HepG2 (cell line): ENCODE data around the gene ANKEF1. TPM values are rescaled to one million over a fixed set of nuclear protein-coding genes. Genes with fewer than 3 reads are reported as not detected.

Experiments
- ARNTL ChIP-seq: sonication (generic); formaldehyde crosslinking; IDR thresholded peaks from 2 replicates; pipeline ENCODE4 v1.4.0; 2020; ENCODE audit warnings: mild to moderate bottlenecking, missing genetic modification reagents
- ELK4 ChIP-seq: sonication (generic); formaldehyde crosslinking; IDR thresholded peaks from 2 replicates; pipeline ENCODE4 v1.9.0; 2021; ENCODE audit warnings: missing genetic modification reagents, borderline replicate concordance
- FOXP1 ChIP-seq, 2 experiments: fragments of 450-650 bp in 1 of 2; IDR thresholded peaks; 2 replicates each; pipeline ENCODE4 v1.6.1; 2017 to 2018; ENCODE audit warnings: antibody characterized with exemption in 1 of 2
- HCFC1 ChIP-seq: fragments of 150-350 bp; IDR thresholded peaks from 2 replicates; pipeline ENCODE4 v1.6.1; 2014; ENCODE audit warnings: low read depth, low read length
- IKZF1 ChIP-seq: fragments of 450-650 bp; IDR thresholded peaks from 2 replicates; pipeline ENCODE4 v1.7.1; 2016
- KMT2B ChIP-seq: IDR thresholded peaks from 2 replicates; pipeline ENCODE4 v1.6.1; 2016; ENCODE audit warnings: missing genetic modification reagents, missing compliant biosample characterization
- SMARCC2 ChIP-seq: fragments of 450-650 bp; IDR thresholded peaks from 2 replicates; pipeline ENCODE4 v1.6.1; 2017; ENCODE audit warnings: antibody characterized with exemption, mild to moderate bottlenecking
- TMF1 ChIP-seq: sonication (generic); formaldehyde crosslinking; IDR thresholded peaks from 2 replicates; pipeline ENCODE4 v1.8.1; 2022; ENCODE audit warnings: low read depth, missing genetic modification reagents
- U2AF1 ChIP-seq: fragments of 200-400 bp; formaldehyde crosslinking; optimal IDR thresholded peaks from 2 replicates; pipeline ENCODE3; 2017; ENCODE audit warnings: mild to moderate bottlenecking, low read depth, low read length
- ZNF318 ChIP-seq: sonication (generic); formaldehyde crosslinking; IDR thresholded peaks from 2 replicates; pipeline ENCODE4 v1.4.0; 2020; ENCODE audit warnings: mild to moderate bottlenecking, missing genetic modification reagents
- ZNF609 ChIP-seq: sonication (generic); formaldehyde crosslinking; IDR thresholded peaks from 2 replicates; pipeline ENCODE4 v1.4.0; 2020; ENCODE audit warnings: mild to moderate bottlenecking, missing genetic modification reagents, borderline replicate concordance
- polyA plus RNA-seq, 8 experiments: library from polyadenylated mRNA; depleted of rRNA in 3 of 8; stranded (reverse) in 7 of 8; unstranded in 1 of 8; fragments of >200 nt; fragmentation: Illumina TruSeq in 4 of 8; extraction: Trizol in 4 of 8; gene quantifications; 2 replicates each; pipeline versions ENCODE4 v1.2.1 to v1.2.3, GENCODE V29; 2011 to 2016; ENCODE audit warnings: low read depth in 4 of 8, missing spikeins in 1 of 8, mixed read lengths in 1 of 8; ENCODE audit not compliant: insufficient read depth in 1 of 8
- total RNA-seq, 5 experiments: library from RNA; depleted of rRNA; stranded (reverse); fragments of >200 nt; fragmentation: Illumina TruSeq; extraction: Trizol; gene quantifications; 2 replicates each; pipeline ENCODE4 v1.2.3, GENCODE V29; 2016; ENCODE audit warnings: low read depth in 1 of 5

The ANKEF1 gene
- total and polyA plus RNA-seq, 2 of the 13 experiments (the other 11 are each of a cell fraction or from before 2014, with no cell fraction given): 3.1 to 8.6 TPM

DNA sequence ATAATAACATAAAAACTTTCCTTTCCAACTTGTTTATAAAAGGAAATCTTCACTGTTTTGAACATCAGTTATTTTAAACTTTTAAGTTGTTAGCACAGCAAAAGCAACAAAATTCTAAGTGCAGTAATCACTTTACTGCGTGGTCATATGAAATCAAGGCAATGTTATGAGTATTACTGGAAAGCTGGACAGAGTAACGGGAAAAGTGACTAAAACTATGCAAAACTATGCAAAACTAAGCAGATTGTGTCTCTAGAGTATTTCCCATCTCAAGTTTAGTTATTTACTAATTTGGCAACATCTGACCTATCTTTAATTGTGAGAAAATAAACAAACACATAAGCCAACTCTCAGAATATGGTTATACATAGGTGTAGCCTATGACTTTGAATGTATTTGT is 10.9 kb upstream of the ANKEF1 start (continued):
- TF ChIP-seq ZNF318 (CRISPR knock-in tag): no peak
- no peak for TF ChIP-seq FOXP1 (IDR thresholded peaks at IDR 0.05)
- no peak for TF ChIP-seq FOXP1 (CRISPR knock-in tag; IDR thresholded peaks at IDR 0.05)
- no peak for TF ChIP-seq SMARCC2
- TF ChIP-seq ELK4 (CRISPR knock-in tag): no peak
- TF ChIP-seq U2AF1: no peak
- TF ChIP-seq KMT2B (CRISPR knock-in tag): no peak
- no peak for TF ChIP-seq HCFC1
- no peak for TF ChIP-seq ARNTL (CRISPR knock-in tag)
- TF ChIP-seq IKZF1: no peak
- TF ChIP-seq ZNF609 (CRISPR knock-in tag): no peak
- TF ChIP-seq TMF1 (CRISPR knock-in tag): no peak
- TF ChIP-seq, all 625 proteins: peak for 0
